H1 (cell line): ENCODE results near the gene ARL3.

Experiments used
- CEBPB ChIP-seq: IDR thresholded peaks from 2 replicates; pipeline ENCODE4 v1.6.1; 2012; ENCODE audit warnings: low read depth, low read length
- GABPA ChIP-seq: IDR thresholded peaks from 2 replicates; pipeline ENCODE4 v1.6.1; 2011; ENCODE audit warnings: mild to moderate bottlenecking, low read length, moderate library complexity, borderline replicate concordance; ENCODE audit not compliant: insufficient read depth
- YY1 ChIP-seq: IDR thresholded peaks from 2 replicates; pipeline ENCODE4 v1.6.1; 2011; ENCODE audit warnings: low read depth, mild to moderate bottlenecking, low read length

- TF ChIP-seq CEBPB (no peak), YY1 (no peak), GABPA (no peak)
These were observed 79.5 kb downstream of the ARL3 start for GRCh38 chr10:102634686-102635085.
